Body of pancreas (tissue), 4 donors: ENCODE results near the gene ATF7IP2.

Source experiments
- POLR2A ChIP-seq, 3 donors: fragments of 450-650 bp; IDR thresholded peaks; one replicate each; pipeline ENCODE4 v1.6.1; 2016; ENCODE audit warnings: antibody characterized with exemption in 3 of 3, mild to moderate bottlenecking in 2 of 3
- TF ChIP-seq, protein P1 (sequence below), 7 experiments: fragments of 450-650 bp in 4 of 7; fragments of 200-600 bp in 3 of 7; sonication (generic) in 3 of 7; IDR thresholded peaks; one replicate each; pipeline ENCODE4 v1.5.1; 2016 to 2019; ENCODE audit warnings: antibody characterized with exemption in 7 of 7

DNA sequence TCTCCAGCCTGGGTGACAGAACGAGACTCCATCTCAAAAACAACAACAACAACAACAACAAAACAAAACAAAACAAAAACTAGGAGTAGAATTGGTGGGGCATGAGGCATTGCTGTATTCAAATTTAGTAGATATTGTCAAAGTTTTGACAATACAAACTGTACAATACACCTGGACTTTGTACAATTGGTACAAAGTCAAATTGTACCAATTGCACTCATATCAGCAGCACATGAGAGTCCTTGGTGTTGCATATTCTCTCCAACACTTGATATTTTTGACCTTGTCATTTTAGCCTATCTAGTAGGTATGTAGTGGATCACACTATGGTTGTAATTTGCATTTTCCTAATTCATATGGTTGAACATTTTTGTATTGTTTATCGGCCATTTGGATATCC, 14.3 kb upstream of the ATF7IP2 start:
- TF ChIP-seq, protein P1, sequence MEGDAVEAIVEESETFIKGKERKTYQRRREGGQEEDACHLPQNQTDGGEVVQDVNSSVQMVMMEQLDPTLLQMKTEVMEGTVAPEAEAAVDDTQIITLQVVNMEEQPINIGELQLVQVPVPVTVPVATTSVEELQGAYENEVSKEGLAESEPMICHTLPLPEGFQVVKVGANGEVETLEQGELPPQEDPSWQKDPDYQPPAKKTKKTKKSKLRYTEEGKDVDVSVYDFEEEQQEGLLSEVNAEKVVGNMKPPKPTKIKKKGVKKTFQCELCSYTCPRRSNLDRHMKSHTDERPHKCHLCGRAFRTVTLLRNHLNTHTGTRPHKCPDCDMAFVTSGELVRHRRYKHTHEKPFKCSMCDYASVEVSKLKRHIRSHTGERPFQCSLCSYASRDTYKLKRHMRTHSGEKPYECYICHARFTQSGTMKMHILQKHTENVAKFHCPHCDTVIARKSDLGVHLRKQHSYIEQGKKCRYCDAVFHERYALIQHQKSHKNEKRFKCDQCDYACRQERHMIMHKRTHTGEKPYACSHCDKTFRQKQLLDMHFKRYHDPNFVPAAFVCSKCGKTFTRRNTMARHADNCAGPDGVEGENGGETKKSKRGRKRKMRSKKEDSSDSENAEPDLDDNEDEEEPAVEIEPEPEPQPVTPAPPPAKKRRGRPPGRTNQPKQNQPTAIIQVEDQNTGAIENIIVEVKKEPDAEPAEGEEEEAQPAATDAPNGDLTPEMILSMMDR (IDR thresholded peaks at IDR 0.05): no peak
- no peak for TF ChIP-seq POLR2A (IDR thresholded peaks at IDR 0.05)
